B cell (primary cell): ENCODE data around the gene UBTD1. TPM values are rescaled to one million over a fixed set of nuclear protein-coding genes. Genes with fewer than 3 reads are reported as not detected.

ENCODE experiments used
- ATAC-seq: fragments of 200-7000 bp; cut with Tn5 transposase; one replicate; pipeline ENCODE4 v1.10.0; 2021; ENCODE audit warnings: low read depth, mild to moderate bottlenecking, moderate number of reproducible peaks, moderate library complexity
- CTCF ChIA-PET: fragments of 350-600 bp; sonication (Branson Sonifier 250); formaldehyde crosslinking; loops from one replicate; lab custom pipeline; 2021; ENCODE audit warnings: antibody characterized with exemption, inconsistent platforms; lab: Charles Lee
- POLR2A ChIA-PET: fragments of 350-600 bp; sonication (Branson Sonifier 250); formaldehyde crosslinking; loops from one replicate; lab custom pipeline; 2021; ENCODE audit warnings: antibody characterized with exemption; lab: Charles Lee
- DNase-seq: peaks from one replicate; pipeline ENCODE4 v3.0.0; 2013
- H2AFZ ChIP-seq: 2 replicates; pipeline ENCODE4 v1.6.1; 2012; ENCODE audit warnings: mild to moderate bottlenecking, low read depth, low read length; ENCODE audit not compliant: insufficient read depth, poor library complexity, severe bottlenecking
- H3K27ac ChIP-seq, 2 donors: 1 replicate in 1 of 2; 2 replicates in 1 of 2; pipeline ENCODE4 v1.5.1; 2012 to 2013; ENCODE audit warnings: low read length in 2 of 2, mild to moderate bottlenecking in 2 of 2, moderate library complexity in 1 of 2
- H3K27me3 ChIP-seq, 4 experiments: fragments of 200-600 bp in 1 of 4; sonication (generic) in 1 of 4; replicated peaks in 1 of 4; 1 replicate in 2 of 4; 2 replicates in 2 of 4; pipeline versions ENCODE4 v1.6.1 to v1.7.0; 2013 to 2016; ENCODE audit warnings: low read length in 3 of 4, mild to moderate bottlenecking in 2 of 4, mixed read lengths in 1 of 4, moderate library complexity in 1 of 4; ENCODE audit not compliant: insufficient read depth in 4 of 4, control insufficient read depth in 3 of 4; ENCODE audit errors: control extremely low read depth in 1 of 4
- H3K36me3 ChIP-seq, 2 experiments: replicated peaks in 1 of 2; 1 replicate in 1 of 2; 2 replicates in 1 of 2; pipeline versions ENCODE4 v1.6.1 to v1.7.1; 2013; ENCODE audit warnings: low read length in 1 of 2; ENCODE audit not compliant: insufficient read depth in 2 of 2, control insufficient read depth in 1 of 2; ENCODE audit errors: control extremely low read depth in 1 of 2, extremely low read depth in 1 of 2
- H3K4me1 ChIP-seq, 2 donors: fragments of 200-600 bp in 1 of 2; sonication (generic) in 1 of 2; 1 replicate in 1 of 2; 2 replicates in 1 of 2; pipeline versions ENCODE4 v1.5.1 to v1.6.1; 2013 to 2017; ENCODE audit warnings: low read length in 2 of 2; ENCODE audit not compliant: control insufficient read depth in 2 of 2, insufficient read depth in 2 of 2
- H3K4me2 ChIP-seq: replicated peaks from 2 replicates; pipeline ENCODE3; 2012; ENCODE audit warnings: mild to moderate bottlenecking, low read depth, low read length; ENCODE audit not compliant: poor library complexity, severe bottlenecking
- H3K4me3 ChIP-seq, 5 experiments: fragments of 200-600 bp in 1 of 5; sonication (generic) in 1 of 5; 1 replicate in 3 of 5; 2 replicates in 2 of 5; pipeline versions ENCODE4 v1.5.1 to v1.7.0; 2011 to 2016; ENCODE audit warnings: low read length in 4 of 5, mild to moderate bottlenecking in 4 of 5, low read depth in 2 of 5, control low read depth in 1 of 5, moderate library complexity in 1 of 5; ENCODE audit not compliant: insufficient read depth in 1 of 5; ENCODE audit errors: control extremely low read depth in 1 of 5, extremely low read depth in 1 of 5
- H3K79me2 ChIP-seq: fragments of 200-600 bp; sonication (generic); one replicate; pipeline ENCODE4 v1.6.0; 2016; ENCODE audit warnings: low read length; ENCODE audit not compliant: control insufficient read depth, insufficient read depth
- H3K9ac ChIP-seq: fragments of 200-600 bp; sonication (generic); 2 replicates; pipeline ENCODE4 v1.6.1; 2017; ENCODE audit warnings: mild to moderate bottlenecking, low read length, moderate library complexity
- H3K9me3 ChIP-seq, 3 donors: one replicate each; pipeline versions ENCODE4 v1.6.1 to v1.7.1; 2013; ENCODE audit warnings: low read length in 2 of 3; ENCODE audit not compliant: control insufficient read depth in 2 of 3, insufficient read depth in 1 of 3; ENCODE audit errors: control extremely low read depth in 1 of 3
- H4K20me1 ChIP-seq: 2 replicates; pipeline ENCODE4 v1.6.0; 2012; ENCODE audit warnings: mild to moderate bottlenecking, low read length; ENCODE audit not compliant: insufficient read depth, control insufficient read depth, poor library complexity, severe bottlenecking
- H3K27ac Mint-ChIP-seq: one replicate; pipeline ENCODE4 v1.8.0; 2021; ENCODE audit warnings: mixed read lengths
- H3K27me3 Mint-ChIP-seq: one replicate; pipeline ENCODE4 v1.8.0; 2021; ENCODE audit warnings: mixed read lengths
- H3K4me1 Mint-ChIP-seq: one replicate; pipeline ENCODE4 v1.8.0; 2021; ENCODE audit warnings: mixed read lengths
- H3K4me3 Mint-ChIP-seq: one replicate; pipeline ENCODE4 v1.8.0; 2021; ENCODE audit warnings: mixed read lengths
- H3K9me3 Mint-ChIP-seq: one replicate; pipeline ENCODE4 v1.8.0; 2022; ENCODE audit warnings: mixed read lengths; ENCODE audit not compliant: insufficient read depth
- CTCF ChIP-seq: fragments of 200-600 bp; IDR thresholded peaks from one replicate; pipeline ENCODE4 v1.8.0; 2022; ENCODE audit warnings: antibody characterized with exemption, mild to moderate bottlenecking
- EZH2 ChIP-seq: IDR thresholded peaks from 2 replicates; pipeline ENCODE4 v1.6.1; 2012; ENCODE audit warnings: borderline replicate concordance, low read depth, mild to moderate bottlenecking, moderate library complexity, low read length; ENCODE audit not compliant: insufficient read depth, poor library complexity, severe bottlenecking
- WGBS: methylation state at CpG from one replicate; pipeline ENCODE4 v1.1.5; 2013; ENCODE audit warnings: missing lambda C conversion rate; ENCODE audit not compliant: insufficient coverage; 5-methylcytosine and 5-hydroxymethylcytosine counted together
- intact Hi-C: fragments of 100-400 bp; cut with micrococcal nuclease; formaldehyde crosslinking; loops from one replicate; pipeline ENCODE4 v1.10.0; 2022
- polyA plus RNA-seq: library from polyadenylated mRNA; depleted of rRNA; stranded (reverse); fragments of >200 nt; gene quantifications from 2 replicates; pipeline ENCODE4 v1.2.3, GENCODE V29; 2012
- total RNA-seq, 2 donors: library from RNA; stranded (reverse); fragments of 120-200 nt in 1 of 2; gene quantifications; 1 replicate in 1 of 2; 2 replicates in 1 of 2; pipeline versions ENCODE4 v1.2.3 to v1.2.4, GENCODE V29; 2013 to 2022

UBTD1 gene
- total and polyA plus RNA-seq, 2 donors (not counting 1 experiment from before 2014, with no cell fraction given) = 1.3 to 1.8 TPM

- CTCF ChIA-PET = interaction anchor here (1.7 kb wide), 1 partner anchor 9 kb away, joined by 6 read pairs; the partner anchor contains the start of gene ANKRD2
Measured at GRCh38 chr10:97580421-97581367, 82.0 kb downstream of the UBTD1 start.

More at GRCh38 chr10:97580421-97581367, 82.0 kb downstream of the UBTD1 start:
- H3K4me3 ChIP-seq = no peak overlapping the region
- no peak overlapping the region for H2AFZ ChIP-seq
- no peaks in the 10 kb centered on the region for H3K79me2 ChIP-seq
- no peaks in the 10 kb centered on the region for H3K9me3 ChIP-seq
- TF ChIP-seq CTCF = no peak
- no peak for TF ChIP-seq EZH2
- POLR2A ChIA-PET = no interaction called here
- no peak overlapping the region for H3K27ac ChIP-seq
- Mint-ChIP-seq H3K4me3 (no peak overlapping the region), H3K9me3 (no peaks in the 10 kb centered on the region), H3K27me3 (no peaks in the 10 kb centered on the region), H3K4me1 (no peaks in the 10 kb centered on the region), H3K27ac (no peak overlapping the region)
- DNase-seq = no peak
- 95% methylated on average over 8 of the region's 9 CpGs for WGBS
- no peaks in the 10 kb centered on the region for H3K27me3 ChIP-seq
- no peak overlapping the region for H3K4me2 ChIP-seq
- ATAC-seq = no peak
- intact Hi-C loops = no loop called here
- no peak overlapping the region for H3K9ac ChIP-seq
- H3K36me3 ChIP-seq = no peaks in the 10 kb centered on the region
- no peaks in the 10 kb centered on the region for H3K4me1 ChIP-seq
- H4K20me1 ChIP-seq = no peaks in the 10 kb centered on the region
